GM19328 (cell line): ENCODE data around the gene HSD17B12.
"Not testable (repeated sequence)": the region's sequence is repeated elsewhere in the genome, so short reads cannot be mapped to it uniquely, and the experiment has no call there.

ENCODE experiments used
- ATAC-seq: cut with Tn5 transposase; IDR thresholded peaks from one replicate; pipeline ENCODE4 v1.9.1; 2021; ENCODE audit warnings: mild to moderate bottlenecking, moderate library complexity; ENCODE audit not compliant: unreplicated experiment

HSD17B12 gene

GRCh38 chr11:43680521-43681400, at the start of gene HSD17B12:
HSD17B12 (plus strand) TSS chr11:43680738; CDS start chr11:43680828, 90 bp downstream.
- peak; percentile 97 for ATAC-seq

- no peak for ATAC-seq
Observed at GRCh38 chr11:43631732-43632131, 48.8 kb upstream of the HSD17B12 start.

GRCh38 chr11:43632181-43632580, 48.4 kb upstream of the HSD17B12 start:
- ATAC-seq: no peak

GRCh38 chr11:43638717-43639116, 41.8 kb upstream of the HSD17B12 start:
- ATAC-seq: no peak

- no peak for ATAC-seq
Observed at GRCh38 chr11:43639224-43639623, 41.3 kb upstream of the HSD17B12 start.

GRCh38 chr11:43639920-43640319, 40.6 kb upstream of the HSD17B12 start:
- ATAC-seq: no peak

- ATAC-seq: peak; percentile 100
Observed at GRCh38 chr11:43643898-43644620, 36.5 kb upstream of the HSD17B12 start.

- no peak for ATAC-seq
Observed at GRCh38 chr11:43644621-43645299, 35.8 kb upstream of the HSD17B12 start.

GRCh38 chr11:43646767-43647166, 33.8 kb upstream of the HSD17B12 start:
- ATAC-seq: no peak

GRCh38 chr11:43648888-43649287, 31.6 kb upstream of the HSD17B12 start:
- ATAC-seq: no peak

- no peak for ATAC-seq
Observed at GRCh38 chr11:43649501-43649900, 31.0 kb upstream of the HSD17B12 start.

- no peak for ATAC-seq
Observed at GRCh38 chr11:43649921-43650320, 30.6 kb upstream of the HSD17B12 start.

- ATAC-seq: not testable (repeated sequence)
Observed at GRCh38 chr11:43663018-43663417, 17.5 kb upstream of the HSD17B12 start.

GRCh38 chr11:43664295-43664694, 16.2 kb upstream of the HSD17B12 start:
- no peak for ATAC-seq

GRCh38 chr11:43671284-43671683, 9.3 kb upstream of the HSD17B12 start:
- not testable (repeated sequence) for ATAC-seq

GRCh38 chr11:43674560-43674959, 6.0 kb upstream of the HSD17B12 start:
- ATAC-seq: no peak

GRCh38 chr11:43676933-43677332, 3.6 kb upstream of the HSD17B12 start:
- no peak for ATAC-seq

- ATAC-seq: no peak
Observed at GRCh38 chr11:43681401-43681942, 934 bp downstream of the HSD17B12 start.

GRCh38 chr11:43682081-43682480, 1.5 kb downstream of the HSD17B12 start:
- ATAC-seq: not testable (repeated sequence)

GRCh38 chr11:43685440-43685839, 4.9 kb downstream of the HSD17B12 start:
- ATAC-seq: no peak

GRCh38 chr11:43686207-43686606, 5.7 kb downstream of the HSD17B12 start:
- ATAC-seq: no peak
